H9 (cell line): ENCODE data around the gene AKT1S1. TPM values are rescaled to one million over a fixed set of nuclear protein-coding genes. Genes with fewer than 3 reads are reported as not detected.

Experiments
- DNase-seq: peaks from one replicate; pipeline ENCODE4 v3.0.0-alpha.2; 2017
- H2AFZ ChIP-seq: one replicate; pipeline ENCODE4 v1.6.1; 2013; ENCODE audit warnings: mild to moderate bottlenecking, low read length, control low read depth, moderate library complexity
- H2AK5ac ChIP-seq: 2 replicates; pipeline ENCODE4 v1.6.1; 2013; ENCODE audit warnings: low read length, control low read depth, mixed read lengths; ENCODE audit not compliant: insufficient read length
- H2BK120ac ChIP-seq: one replicate; pipeline ENCODE4 v1.6.1; 2013; ENCODE audit warnings: low read depth, mild to moderate bottlenecking, low read length, control low read depth, inconsistent platforms; ENCODE audit not compliant: poor library complexity, severe bottlenecking
- H2BK12ac ChIP-seq: 2 replicates; pipeline ENCODE4 v1.6.1; 2013; ENCODE audit warnings: low read length, control low read depth, mixed read lengths, low read depth; ENCODE audit not compliant: insufficient read length
- H2BK15ac ChIP-seq: 2 replicates; pipeline ENCODE4 v1.6.1; 2013; ENCODE audit warnings: low read depth, low read length, control low read depth
- H2BK20ac ChIP-seq: one replicate; pipeline ENCODE4 v1.6.1; 2013; ENCODE audit warnings: low read depth, mild to moderate bottlenecking, low read length, control low read depth, inconsistent platforms; ENCODE audit not compliant: poor library complexity, severe bottlenecking
- H2BK5ac ChIP-seq: 2 replicates; pipeline ENCODE4 v1.6.1; 2013; ENCODE audit warnings: low read length, control low read depth, mixed read lengths; ENCODE audit not compliant: insufficient read length
- H3K14ac ChIP-seq: 2 replicates; pipeline ENCODE4 v1.6.1; 2013; ENCODE audit warnings: low read length, control low read depth; ENCODE audit not compliant: insufficient read depth
- H3K18ac ChIP-seq: 2 replicates; pipeline ENCODE4 v1.6.1; 2013; ENCODE audit warnings: low read depth, mild to moderate bottlenecking, mixed read lengths, low read length, control low read depth; ENCODE audit not compliant: insufficient read length
- H3K23ac ChIP-seq: 2 replicates; pipeline ENCODE4 v1.6.1; 2013; ENCODE audit warnings: low read length, control low read depth, mixed read lengths, low read depth; ENCODE audit not compliant: insufficient read length
- H3K23me2 ChIP-seq: 2 replicates; pipeline ENCODE4 v1.6.1; 2013; ENCODE audit warnings: low read depth, mild to moderate bottlenecking, mixed read lengths, low read length, control low read depth; ENCODE audit not compliant: insufficient read length, poor library complexity, severe bottlenecking
- H3K27ac ChIP-seq: 2 replicates; pipeline ENCODE4 v1.5.1; 2013; ENCODE audit warnings: low read length, control low read depth, mixed read lengths, low read depth; ENCODE audit not compliant: insufficient read length
- H3K27me3 ChIP-seq: 2 replicates; pipeline ENCODE4 v1.6.1; 2013; ENCODE audit warnings: low read length, control low read depth, inconsistent platforms; ENCODE audit not compliant: insufficient read depth
- H3K4ac ChIP-seq: 2 replicates; pipeline ENCODE4 v1.6.1; 2013; ENCODE audit warnings: low read depth, mild to moderate bottlenecking, control low read depth, inconsistent platforms, low read length, moderate library complexity
- H3K4me1 ChIP-seq: 2 replicates; pipeline ENCODE4 v1.6.1; 2013; ENCODE audit warnings: low read length, control low read depth, inconsistent platforms; ENCODE audit not compliant: insufficient read depth
- H3K4me2 ChIP-seq: 2 replicates; pipeline ENCODE4 v1.6.1; 2013; ENCODE audit warnings: low read length, control low read depth, mixed read lengths; ENCODE audit not compliant: insufficient read length, insufficient read depth
- H3K56ac ChIP-seq: 2 replicates; pipeline ENCODE4 v1.6.1; 2013; ENCODE audit warnings: low read depth, mild to moderate bottlenecking, mixed read lengths, low read length, control low read depth; ENCODE audit not compliant: insufficient read length
- H3K79me1 ChIP-seq: 2 replicates; pipeline ENCODE4 v1.6.1; 2013; ENCODE audit warnings: low read depth, mild to moderate bottlenecking, moderate library complexity, low read length, control low read depth, inconsistent platforms; ENCODE audit not compliant: insufficient read depth, poor library complexity, severe bottlenecking
- H3K79me2 ChIP-seq: 2 replicates; pipeline ENCODE4 v1.6.1; 2013; ENCODE audit warnings: low read length, control low read depth, inconsistent platforms; ENCODE audit not compliant: insufficient read depth
- H3K9ac ChIP-seq: 2 replicates; pipeline ENCODE4 v1.6.1; 2013; ENCODE audit warnings: low read length, control low read depth, mixed read lengths; ENCODE audit not compliant: insufficient read length; ENCODE audit errors: extremely low read depth
- H3K9me3 ChIP-seq: one replicate; pipeline ENCODE4 v1.6.1; 2013; ENCODE audit warnings: low read depth, low read length, inconsistent platforms; ENCODE audit not compliant: control insufficient read depth
- H3T11ph ChIP-seq: one replicate; pipeline ENCODE4 v1.6.1; 2013; ENCODE audit warnings: mild to moderate bottlenecking, low read length, control low read depth, inconsistent platforms
- H4K20me1 ChIP-seq: one replicate; pipeline ENCODE4 v1.6.1; 2013; ENCODE audit not compliant: control insufficient read depth, insufficient read length, insufficient read depth
- H4K5ac ChIP-seq: 2 replicates; pipeline ENCODE4 v1.6.1; 2013; ENCODE audit warnings: low read depth, mild to moderate bottlenecking, mixed read lengths, low read length, control low read depth; ENCODE audit not compliant: insufficient read length
- H4K8ac ChIP-seq: replicated peaks from 2 replicates; pipeline ENCODE4 v1.6.1; 2013; ENCODE audit warnings: low read length, control low read depth, mixed read lengths, low read depth; ENCODE audit not compliant: insufficient read length
- H4K91ac ChIP-seq: 2 replicates; pipeline ENCODE4 v1.6.1; 2013; ENCODE audit warnings: low read depth, mild to moderate bottlenecking, moderate library complexity, mixed read lengths, low read length, control low read depth; ENCODE audit not compliant: insufficient read length
- H3K27ac Mint-ChIP-seq, 3 experiments: 2 replicates in 2 of 3; 3 replicates in 1 of 3; pipeline ENCODE4 v1.8.0; 2020 to 2021; ENCODE audit warnings: mixed read lengths in 3 of 3, mild to moderate bottlenecking in 1 of 3, moderate library complexity in 1 of 3
- H3K27me3 Mint-ChIP-seq: 2 replicates; pipeline ENCODE4 v1.8.0; 2021; ENCODE audit warnings: low read depth, mild to moderate bottlenecking, moderate library complexity, mixed read lengths
- H3K36me3 Mint-ChIP-seq, 3 experiments: 2 replicates in 2 of 3; 3 replicates in 1 of 3; pipeline ENCODE4 v1.8.0; 2020 to 2021; ENCODE audit warnings: low read depth in 3 of 3, mixed read lengths in 3 of 3; ENCODE audit not compliant: insufficient read depth in 1 of 3
- H3K4me1 Mint-ChIP-seq, 2 experiments: 2 replicates each; pipeline ENCODE4 v1.8.0; 2020; ENCODE audit warnings: mixed read lengths in 2 of 2
- H3K4me3 Mint-ChIP-seq, 2 experiments: 2 replicates in 1 of 2; 3 replicates in 1 of 2; pipeline ENCODE4 v1.8.0; 2020 to 2021; ENCODE audit warnings: mild to moderate bottlenecking in 2 of 2, mixed read lengths in 2 of 2, moderate library complexity in 1 of 2
- H3K9me3 Mint-ChIP-seq, 2 experiments: 2 replicates in 1 of 2; 3 replicates in 1 of 2; pipeline ENCODE4 v1.8.0; 2020; ENCODE audit warnings: mild to moderate bottlenecking in 2 of 2, mixed read lengths in 2 of 2, moderate library complexity in 1 of 2
- CTCF ChIP-seq: fragments of 200-600 bp; sonication (generic); conservative IDR thresholded peaks from 3 replicates; pipeline ENCODE4 v1.8.0; 2021; ENCODE audit warnings: antibody characterized with exemption, mild to moderate bottlenecking
- WGBS: extraction: QIAGEN DNeasy Blood & Tissue Kit; methylation state at CpG from one replicate; pipeline ENCODE4 v1.1.7; 2013; ENCODE audit warnings: missing lambda C conversion rate, low lambda C conversion rate, mixed read lengths; ENCODE audit not compliant: insufficient read length; ENCODE audit errors: extremely low coverage; 5-methylcytosine and 5-hydroxymethylcytosine counted together
- total RNA-seq: library from RNA; stranded (reverse); gene quantifications from 2 replicates; pipeline ENCODE4 v1.2.1, GENCODE V29; 2021

AKT1S1 gene
- total RNA-seq, 1 experiment from 2014 or later = 43.5 TPM

GRCh38 chr19:49846408-49846807, 30.7 kb downstream of the AKT1S1 start:
- no peak for DNase-seq
- Histone ChIP-seq H3K79me1 (no peaks in the 10 kb centered on the region), H4K8ac (no peak overlapping the region), H2BK20ac (no peak overlapping the region), H4K5ac (no peak overlapping the region), H2BK5ac (no peak overlapping the region), H2BK12ac (no peak overlapping the region), H3K18ac (no peak overlapping the region), H3K56ac (no peak overlapping the region), H2BK120ac (no peak overlapping the region), H3K14ac (no peak overlapping the region), H3K27ac (no peak overlapping the region), H3K79me2 (no peaks in the 10 kb centered on the region), H4K91ac (no peak overlapping the region), H3K9me3 (no peaks in the 10 kb centered on the region), H3K23ac (no peak overlapping the region), H3K27me3 (no peaks in the 10 kb centered on the region), H3K4ac (no peak overlapping the region), H3T11ph (no peak overlapping the region), H3K23me2 (peaks cover 4% of the 10 kb centered on the region), H4K20me1 (no peaks in the 10 kb centered on the region), H3K4me2 (no peak overlapping the region), H2BK15ac (no peak overlapping the region), H3K9ac (no peak overlapping the region), H3K4me1 (no peaks in the 10 kb centered on the region; the same call in 1 of the 2 replicates), H2AFZ (no peak overlapping the region), H2AK5ac (no peak overlapping the region)
- Mint-ChIP-seq H3K4me3 (no peak overlapping the region), H3K27me3 (no peaks in the 10 kb centered on the region; the same call in 1 of the 2 replicates), H3K4me1 (peaks cover 7 to 10% of the 10 kb centered on the region in 2 experiments), H3K27ac (no peak overlapping the region), H3K9me3 (peaks cover 0 to 4% of the 10 kb centered on the region in 2 experiments; a peak in 2 of 5 replicates), H3K36me3 (peaks cover 13 to 19% (median 16%) of the 10 kb centered on the region in 3 experiments)
- no peak for TF ChIP-seq CTCF
- WGBS = no CpG with 5 or more reads among the region's 5 CpGs
